Suprapubic skin (tissue), 4 donors: Measurements from ENCODE around the gene CHRM4. TPM values are rescaled to one million over a fixed set of nuclear protein-coding genes. Genes with fewer than 3 reads are reported as not detected.

Source experiments
- DNase-seq, 2 donors: peaks; one replicate each; pipeline ENCODE4 v3.0.0-alpha.2; 2019; ENCODE audit warnings: low spot score in 2 of 2
- H3K27ac ChIP-seq: fragments of 200-600 bp; sonication (generic); one replicate; pipeline ENCODE4 v1.5.1; 2019
- H3K27me3 ChIP-seq: fragments of 200-600 bp; sonication (generic); one replicate; pipeline ENCODE4 v1.5.1; 2019
- H3K36me3 ChIP-seq: fragments of 200-600 bp; sonication (generic); one replicate; pipeline ENCODE4 v1.5.1; 2019
- H3K4me1 ChIP-seq: fragments of 200-600 bp; sonication (generic); one replicate; pipeline ENCODE4 v1.5.1; 2019
- H3K4me3 ChIP-seq: fragments of 200-600 bp; sonication (generic); one replicate; pipeline ENCODE4 v1.5.1; 2019; ENCODE audit warnings: mild to moderate bottlenecking
- H3K9me3 ChIP-seq: fragments of 200-600 bp; sonication (generic); one replicate; pipeline ENCODE4 v1.5.1; 2019
- EP300 ChIP-seq: sonication (generic); formaldehyde crosslinking; IDR thresholded peaks from one replicate; pipeline ENCODE4 v1.6.1; 2017; ENCODE audit warnings: antibody characterized with exemption
- POLR2A ChIP-seq, 2 donors: fragments of 450-650 bp; IDR thresholded peaks; one replicate each; pipeline ENCODE4 v1.6.1; 2017; ENCODE audit warnings: antibody characterized with exemption in 2 of 2, mild to moderate bottlenecking in 2 of 2, moderate library complexity in 2 of 2
- POLR2AphosphoS5 ChIP-seq, 3 donors: sonication (generic); formaldehyde crosslinking; IDR thresholded peaks; one replicate each; pipeline ENCODE4 v1.6.1; 2017; ENCODE audit warnings: antibody characterized with exemption in 3 of 3
- WGBS: methylation state at CpG from one replicate; pipeline ENCODE4 v1.1.5; 2018; 5-methylcytosine and 5-hydroxymethylcytosine counted together
- total RNA-seq, 4 donors: library from RNA; depleted of rRNA; stranded (reverse); fragments of >200 nt; gene quantifications; one replicate each; pipeline ENCODE4 v1.1.0, GENCODE V29; 2016
- TF ChIP-seq, protein P1 (sequence below), 2 donors: fragments of 200-600 bp in 1 of 2; fragments of 450-650 bp in 1 of 2; sonication (generic) in 1 of 2; IDR thresholded peaks; one replicate each; pipeline ENCODE4 v1.5.1; 2016 to 2019; ENCODE audit warnings: antibody characterized with exemption in 2 of 2, mild to moderate bottlenecking in 1 of 2, moderate library complexity in 1 of 2

The CHRM4 gene
- total RNA-seq, 4 donors from 2014 or later = 0.80 to 3.0 (median 2.6) TPM

DNA sequence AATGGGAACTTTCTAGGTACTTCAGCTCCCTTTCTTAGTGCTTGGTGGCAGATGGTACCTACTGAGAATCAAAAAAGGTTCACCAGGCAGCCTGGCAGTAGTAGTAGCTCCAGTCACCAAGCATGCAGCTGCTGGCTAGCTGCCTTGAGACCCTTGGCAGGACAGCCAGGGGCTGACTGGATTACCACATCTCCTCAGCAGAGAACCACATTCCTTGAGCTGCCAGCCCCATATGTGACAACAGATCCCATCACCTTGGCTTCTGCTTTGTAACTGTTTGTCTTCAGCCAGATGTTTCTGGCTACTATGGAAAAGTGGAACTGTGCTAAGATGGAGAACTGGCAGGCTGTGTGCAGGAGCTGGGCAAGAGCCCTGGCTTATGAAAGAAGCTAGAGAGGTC lies 39.6 kb upstream of the CHRM4 start:
- TF ChIP-seq POLR2A (IDR thresholded peaks at IDR 0.05) (no peak), EP300 (no peak)
- DNase-seq = no peak
- H3K36me3 ChIP-seq = peaks cover 44% of the 10 kb centered on the region
- no peaks in the 10 kb centered on the region for H3K4me1 ChIP-seq
- H3K27ac ChIP-seq = no peak overlapping the region
- H3K27me3 ChIP-seq = no peaks in the 10 kb centered on the region
- H3K4me3 ChIP-seq = no peak overlapping the region
- no peaks in the 10 kb centered on the region for H3K9me3 ChIP-seq

DNA sequence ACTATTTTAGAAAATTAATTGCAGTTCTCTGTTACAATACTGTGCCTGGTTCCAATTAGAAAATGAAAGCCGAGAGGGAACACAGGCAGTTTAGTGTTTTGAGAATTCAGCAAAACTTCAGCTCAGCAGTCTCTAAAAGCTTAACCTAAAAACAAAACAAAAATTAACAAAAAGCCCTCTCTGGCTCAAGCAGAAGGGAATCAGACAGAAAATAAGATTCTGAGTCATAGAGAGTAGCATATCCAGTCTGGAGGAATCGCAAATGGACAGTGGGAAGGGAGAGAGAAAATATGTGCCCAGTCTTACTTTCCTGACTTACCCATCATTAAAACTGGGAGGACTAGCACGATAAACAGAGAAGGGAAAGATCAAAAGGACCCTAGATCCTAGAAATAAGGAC lies 38.1 kb upstream of the CHRM4 start:
- Histone ChIP-seq H3K4me1 (no peaks in the 10 kb centered on the region), H3K9me3 (no peaks in the 10 kb centered on the region), H3K4me3 (no peak overlapping the region), H3K27ac (no peak overlapping the region), H3K27me3 (no peaks in the 10 kb centered on the region), H3K36me3 (peaks cover 38% of the 10 kb centered on the region)
- no peak for DNase-seq
- TF ChIP-seq POLR2A (IDR thresholded peaks at IDR 0.05) (no peak), EP300 (no peak), POLR2AphosphoS5 (IDR thresholded peaks at IDR 0.05) (no peak)
- TF ChIP-seq, protein P1, sequence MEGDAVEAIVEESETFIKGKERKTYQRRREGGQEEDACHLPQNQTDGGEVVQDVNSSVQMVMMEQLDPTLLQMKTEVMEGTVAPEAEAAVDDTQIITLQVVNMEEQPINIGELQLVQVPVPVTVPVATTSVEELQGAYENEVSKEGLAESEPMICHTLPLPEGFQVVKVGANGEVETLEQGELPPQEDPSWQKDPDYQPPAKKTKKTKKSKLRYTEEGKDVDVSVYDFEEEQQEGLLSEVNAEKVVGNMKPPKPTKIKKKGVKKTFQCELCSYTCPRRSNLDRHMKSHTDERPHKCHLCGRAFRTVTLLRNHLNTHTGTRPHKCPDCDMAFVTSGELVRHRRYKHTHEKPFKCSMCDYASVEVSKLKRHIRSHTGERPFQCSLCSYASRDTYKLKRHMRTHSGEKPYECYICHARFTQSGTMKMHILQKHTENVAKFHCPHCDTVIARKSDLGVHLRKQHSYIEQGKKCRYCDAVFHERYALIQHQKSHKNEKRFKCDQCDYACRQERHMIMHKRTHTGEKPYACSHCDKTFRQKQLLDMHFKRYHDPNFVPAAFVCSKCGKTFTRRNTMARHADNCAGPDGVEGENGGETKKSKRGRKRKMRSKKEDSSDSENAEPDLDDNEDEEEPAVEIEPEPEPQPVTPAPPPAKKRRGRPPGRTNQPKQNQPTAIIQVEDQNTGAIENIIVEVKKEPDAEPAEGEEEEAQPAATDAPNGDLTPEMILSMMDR (IDR thresholded peaks at IDR 0.05) = no peak
- WGBS = 59% methylated on average over 3 of the region's 3 CpGs

DNA sequence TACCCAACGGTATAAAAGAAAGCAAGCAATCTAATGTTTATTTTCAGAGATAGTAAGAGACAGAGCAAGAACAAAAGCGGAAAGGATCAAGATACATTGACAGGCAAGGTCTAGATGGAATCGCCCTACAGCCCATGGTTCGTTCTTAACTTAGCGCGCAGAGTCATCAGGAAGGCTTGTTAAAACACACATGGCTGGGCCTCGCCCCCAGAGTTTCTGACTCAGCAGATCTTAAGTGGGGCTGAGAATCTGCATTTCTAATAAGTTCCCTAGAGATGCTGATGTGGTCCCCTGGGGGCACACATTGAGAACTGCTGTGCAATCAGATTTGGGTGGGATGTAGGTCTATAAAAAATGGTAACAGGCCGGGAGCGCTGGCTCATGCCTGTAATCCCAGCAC lies 35.8 kb upstream of the CHRM4 start:
- TF ChIP-seq EP300 (no peak), POLR2AphosphoS5 (IDR thresholded peaks at IDR 0.05) (no peak), POLR2A (IDR thresholded peaks at IDR 0.05) (no peak)
- TF ChIP-seq, protein P1 (IDR thresholded peaks at IDR 0.05) = no peak
- Histone ChIP-seq H3K9me3 (no peaks in the 10 kb centered on the region), H3K27me3 (no peaks in the 10 kb centered on the region), H3K36me3 (peaks cover 29% of the 10 kb centered on the region), H3K27ac (no peak overlapping the region), H3K4me1 (no peaks in the 10 kb centered on the region), H3K4me3 (no peak overlapping the region)
- no peak for DNase-seq
- WGBS = 88% methylated on average over 9 of the region's 9 CpGs

DNA sequence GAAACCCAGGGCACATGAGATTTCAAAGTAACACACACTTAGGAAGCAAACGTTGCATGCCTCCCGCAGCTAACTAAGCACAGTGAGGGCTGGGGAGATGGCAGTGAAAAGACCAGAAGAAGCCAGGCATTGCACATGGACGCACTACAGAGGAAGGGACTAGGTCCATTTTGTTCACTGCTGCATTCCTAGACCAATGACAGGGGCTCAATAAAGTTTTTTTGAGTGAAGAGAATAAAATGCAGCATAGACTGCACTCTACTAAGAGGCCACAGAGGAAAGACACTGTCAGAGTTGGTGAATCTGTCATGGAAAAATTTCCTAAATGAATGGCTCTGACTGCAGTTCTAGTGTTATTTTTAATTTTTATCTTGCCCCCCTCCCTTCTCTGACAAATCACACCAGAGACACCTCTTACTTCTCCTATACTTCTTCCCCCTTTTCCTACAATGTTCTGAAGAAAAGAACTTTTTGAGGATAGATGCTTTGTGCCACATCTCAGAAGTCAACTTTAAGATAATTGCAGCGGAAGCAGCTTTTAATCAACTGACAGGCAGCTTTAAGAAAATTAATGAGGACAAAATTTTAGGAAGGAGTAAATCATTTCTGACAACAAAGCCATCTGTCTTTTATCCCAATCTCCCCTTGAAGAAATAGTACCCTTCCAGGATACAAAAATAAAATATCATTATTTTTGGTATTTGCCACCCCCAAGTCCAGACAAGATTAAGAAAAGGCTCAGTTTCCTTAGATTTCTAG lies 34.8 kb upstream of the CHRM4 start:
- 75% methylated on average over 4 of the region's 4 CpGs for WGBS
- H3K27ac ChIP-seq = no peak overlapping the region
- TF ChIP-seq POLR2A (IDR thresholded peaks at IDR 0.05) (no peak), EP300 (no peak), POLR2AphosphoS5 (IDR thresholded peaks at IDR 0.05) (no peak)
- no peak for DNase-seq
- peaks cover 27% of the 10 kb centered on the region for H3K36me3 ChIP-seq
- H3K4me3 ChIP-seq = no peak overlapping the region
- H3K27me3 ChIP-seq = no peaks in the 10 kb centered on the region
- no peaks in the 10 kb centered on the region for H3K4me1 ChIP-seq
- H3K9me3 ChIP-seq = no peaks in the 10 kb centered on the region

DNA sequence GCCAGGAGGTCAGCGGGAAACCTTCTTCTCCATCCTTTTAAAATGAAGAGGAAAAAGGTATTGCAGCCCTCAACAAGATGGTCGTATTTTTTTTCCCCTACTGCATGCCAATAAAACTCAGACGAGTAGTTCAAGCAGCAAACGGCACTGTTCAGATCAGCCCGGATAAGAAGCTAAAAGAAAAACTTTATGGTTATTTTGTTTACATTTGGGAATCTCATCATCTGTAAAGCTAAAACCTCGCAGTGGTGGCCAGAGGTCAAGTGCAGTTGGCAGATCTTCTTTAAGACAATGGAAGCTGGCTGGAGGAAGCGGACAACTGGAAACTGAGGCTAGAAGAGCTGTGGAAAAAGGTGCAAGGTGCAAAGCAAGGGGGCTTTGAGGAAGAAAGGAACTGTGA lies 31.0 kb upstream of the CHRM4 start:
- 85% methylated on average over 7 of the region's 7 CpGs for WGBS
- no peak overlapping the region for H3K27ac ChIP-seq
- peaks cover 30% of the 10 kb centered on the region for H3K36me3 ChIP-seq
- no peak for DNase-seq
- TF ChIP-seq, protein P1 (IDR thresholded peaks at IDR 0.05) = no peak
- TF ChIP-seq POLR2A (IDR thresholded peaks at IDR 0.05) (no peak), EP300 (no peak), POLR2AphosphoS5 (IDR thresholded peaks at IDR 0.05) (no peak)
- H3K9me3 ChIP-seq = no peaks in the 10 kb centered on the region
- H3K4me3 ChIP-seq = no peak overlapping the region
- no peaks in the 10 kb centered on the region for H3K4me1 ChIP-seq
- H3K27me3 ChIP-seq = no peaks in the 10 kb centered on the region

DNA sequence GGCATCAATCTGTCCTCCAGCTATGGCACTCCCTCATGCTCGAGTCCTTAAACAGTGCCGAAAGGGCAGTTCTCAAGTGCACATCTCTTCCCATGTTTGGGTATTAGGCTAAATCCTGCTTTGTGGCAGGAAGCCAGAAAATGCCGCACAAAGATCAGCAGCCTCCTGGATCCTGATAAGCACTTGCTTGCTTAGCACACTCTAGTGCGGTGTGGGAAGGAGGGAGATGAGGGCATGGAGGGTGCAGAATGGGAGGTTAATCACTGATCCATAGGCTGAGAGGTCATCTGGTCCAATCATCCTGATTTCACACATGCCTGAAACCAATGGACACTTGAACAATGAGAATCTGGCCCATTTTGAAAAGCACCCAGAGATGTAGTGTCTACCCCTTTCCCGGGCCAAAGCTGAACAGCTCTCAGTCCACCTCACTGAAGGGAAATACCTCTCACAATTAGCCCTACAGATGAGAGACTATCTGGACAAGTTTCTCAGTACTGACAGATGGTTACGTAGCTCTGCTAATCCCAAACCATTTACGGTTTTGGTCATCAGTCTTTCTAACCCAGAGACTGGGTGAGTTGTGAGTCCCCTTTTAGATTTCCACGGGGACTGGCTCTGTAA lies 29.8 kb upstream of the CHRM4 start:
- peaks cover 35% of the 10 kb centered on the region for H3K36me3 ChIP-seq
- H3K27me3 ChIP-seq = no peaks in the 10 kb centered on the region
- no peak overlapping the region for H3K4me3 ChIP-seq
- H3K4me1 ChIP-seq = no peaks in the 10 kb centered on the region
- H3K9me3 ChIP-seq = no peaks in the 10 kb centered on the region
- H3K27ac ChIP-seq = no peak overlapping the region
- 95% methylated on average over 8 of the region's 8 CpGs for WGBS
- DNase-seq = no peak
- TF ChIP-seq, protein P1 (IDR thresholded peaks at IDR 0.05) = no peak
- no peak for TF ChIP-seq EP300
- no peak for TF ChIP-seq POLR2A (IDR thresholded peaks at IDR 0.05)
- TF ChIP-seq POLR2AphosphoS5 (IDR thresholded peaks at IDR 0.05) = no peak
